WI38 (cell line): ENCODE data around the gene ZNF654.

Source experiments
- H3K4me3 ChIP-seq: 2 replicates; pipeline ENCODE4 v1.5.1; 2011; ENCODE audit warnings: low read depth, mild to moderate bottlenecking, control low read depth, low read length
- CTCF ChIP-seq: IDR thresholded peaks from 2 replicates; pipeline ENCODE4 v1.5.1; 2012; ENCODE audit warnings: low read depth, mild to moderate bottlenecking, control low read depth, low read length

Gene ZNF654

GRCh38 chr3:88038566-88038965 lies 20.5 kb upstream of the ZNF654 start:
- no peak overlapping the region for H3K4me3 ChIP-seq
- no peak for TF ChIP-seq CTCF

DNA sequence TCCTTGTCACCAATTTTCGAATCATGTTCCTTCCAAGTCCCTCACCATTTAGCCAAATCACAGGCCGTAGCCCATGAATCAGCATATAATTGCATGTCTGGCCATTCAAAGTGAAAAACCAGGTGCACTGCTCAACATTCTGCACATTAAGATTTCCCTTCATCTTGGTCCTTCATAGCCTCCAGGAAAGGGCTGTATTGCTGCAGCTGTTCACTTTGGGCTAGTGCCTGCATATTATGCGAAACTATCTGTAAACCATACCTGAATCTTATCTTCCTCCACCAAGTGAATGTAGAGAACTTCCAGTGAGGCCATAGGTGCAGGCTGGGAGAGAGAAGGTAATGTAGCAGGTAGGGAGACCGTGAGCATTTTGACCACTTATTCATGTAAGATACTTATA lies 18.5 kb upstream of the ZNF654 start:
- H3K4me3 ChIP-seq, result no peak overlapping the region
- TF ChIP-seq CTCF, result no peak

DNA sequence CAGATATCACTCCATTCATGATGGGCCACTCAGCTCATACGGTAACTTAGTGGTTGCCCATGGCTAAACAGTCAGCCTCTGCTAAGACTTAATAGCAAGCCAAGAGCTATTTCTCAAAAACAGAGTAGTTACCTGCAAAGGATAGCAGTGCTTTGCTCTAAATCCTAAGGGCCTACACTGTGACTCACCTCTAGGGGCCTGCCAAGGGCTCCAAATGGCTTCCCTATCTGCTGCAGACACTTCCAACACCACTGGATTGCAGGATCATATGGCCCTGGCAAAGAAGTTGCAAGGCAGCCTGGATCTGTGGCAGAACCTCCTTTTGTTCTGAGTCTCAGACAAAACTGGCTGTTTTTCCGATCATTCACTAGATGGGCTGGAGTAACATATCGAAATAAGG lies 18.1 kb upstream of the ZNF654 start:
- no peak overlapping the region for H3K4me3 ChIP-seq
- no peak for TF ChIP-seq CTCF

GRCh38 chr3:88044411-88044810 lies 14.6 kb upstream of the ZNF654 start:
- H3K4me3 ChIP-seq, result no peak overlapping the region
- no peak for TF ChIP-seq CTCF

GRCh38 chr3:88046766-88047165 lies 12.3 kb upstream of the ZNF654 start:
- H3K4me3 ChIP-seq, result no peak overlapping the region
- no peak for TF ChIP-seq CTCF

DNA sequence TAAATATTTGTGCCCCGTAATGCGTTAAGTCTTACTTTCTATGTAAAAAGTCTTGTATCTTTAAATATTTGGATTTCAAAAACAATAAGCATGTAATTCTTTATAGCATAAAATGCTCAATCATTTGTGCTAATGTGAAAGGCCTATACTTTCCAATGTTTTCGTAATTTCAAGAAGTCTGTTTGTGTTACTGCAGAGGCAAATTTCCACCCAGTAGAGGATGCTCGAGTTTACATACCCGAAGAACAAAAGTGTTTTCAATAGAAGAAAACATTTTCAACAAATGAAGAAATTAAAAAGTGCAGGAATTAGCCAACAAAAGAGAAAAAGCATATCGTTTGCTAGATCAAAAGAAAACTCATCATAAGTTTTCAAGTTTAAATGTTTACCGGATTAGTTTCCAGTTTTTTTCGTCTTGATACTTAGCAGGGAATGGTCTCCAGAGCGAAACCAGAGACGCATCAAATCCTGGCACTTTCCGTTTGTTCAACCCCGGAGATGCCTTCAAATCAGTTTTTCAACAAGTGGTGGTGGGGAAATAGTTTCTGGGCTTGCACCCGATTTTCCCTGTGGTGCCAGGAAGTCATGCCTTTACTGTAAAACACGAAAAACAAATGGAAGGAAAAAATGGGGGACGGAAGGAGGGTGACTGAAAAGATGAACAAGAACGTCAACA lies 1.3 kb upstream of the ZNF654 start:
- no peak for TF ChIP-seq CTCF
- H3K4me3 ChIP-seq, result peak overlapping the region; percentile 94

DNA sequence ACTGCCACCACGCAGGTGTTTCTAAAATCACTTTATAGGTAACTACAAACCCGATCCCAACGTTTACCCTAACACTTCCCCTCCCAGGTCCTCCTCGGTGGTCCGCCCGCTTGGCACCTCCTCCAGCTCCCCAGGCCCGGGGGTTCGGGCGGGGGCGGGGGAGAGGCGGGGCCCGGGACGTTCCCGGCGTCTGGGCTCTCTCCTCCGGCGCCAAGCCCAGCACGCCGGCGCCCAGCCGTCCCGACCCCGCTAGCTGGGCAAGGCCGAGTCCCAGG lies 812 bp upstream of the ZNF654 start:
- TF ChIP-seq CTCF, result no peak
- H3K4me3 ChIP-seq, result peak overlapping the region; percentile 94
